Activated T-cell treated with anti-CD3 and anti-CD28 coated beads for 48 hours (primary cell): ENCODE measurements around the gene NOD1.
"Not testable (repeated sequence)": the region's sequence is repeated elsewhere in the genome, so short reads cannot be mapped to it uniquely, and the experiment has no call there.

Experiments
- DNase-seq: peaks from one replicate; pipeline ENCODE4 v3.0.0-alpha.2; 2020; ENCODE audit warnings: low read depth

The NOD1 gene

GRCh38 chr7:30412782-30413504 lies 65.6 kb downstream of the NOD1 start:
- DNase-seq, result no peak

DNA sequence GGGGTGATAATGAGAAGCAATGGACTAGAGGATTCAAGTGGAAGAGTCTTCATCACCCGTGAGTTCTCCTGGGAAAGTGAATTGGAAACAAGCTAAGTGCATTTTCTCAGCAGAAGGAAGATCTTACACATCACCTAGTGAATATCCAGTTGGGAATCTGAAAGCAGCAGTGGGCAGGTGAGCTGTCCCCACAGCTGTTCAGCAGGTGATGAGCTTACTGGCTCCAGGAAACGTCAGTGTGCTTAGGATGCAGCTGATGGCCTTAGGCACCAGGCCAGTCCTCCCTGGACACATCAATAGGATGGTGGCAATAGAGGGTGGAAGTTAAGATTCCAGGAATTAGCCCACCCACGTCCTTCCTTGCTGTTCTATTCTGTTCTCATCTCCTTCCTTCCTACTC lies 66.7 kb downstream of the NOD1 start:
- DNase-seq, result no peak

DNA sequence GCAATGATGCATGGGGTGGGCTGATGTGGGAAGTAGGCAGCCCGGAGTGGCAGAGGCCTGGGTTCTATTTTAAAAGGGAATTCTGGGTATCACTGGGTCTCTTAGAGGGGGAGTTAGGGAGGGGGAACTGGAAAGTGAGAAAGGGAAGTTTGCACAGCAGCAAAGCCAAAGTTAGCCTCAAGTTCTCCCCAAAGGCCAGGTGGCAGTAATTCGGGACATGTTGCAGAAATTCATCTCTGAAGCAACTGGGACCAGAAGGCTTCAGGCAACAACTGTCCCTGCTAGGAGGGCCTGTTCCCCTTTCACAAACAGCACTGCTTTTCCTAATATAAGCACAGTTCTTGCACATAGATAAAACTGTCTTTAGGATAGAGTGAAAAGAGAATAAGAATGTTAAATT lies 67.4 kb downstream of the NOD1 start:
- no peak for DNase-seq

DNA sequence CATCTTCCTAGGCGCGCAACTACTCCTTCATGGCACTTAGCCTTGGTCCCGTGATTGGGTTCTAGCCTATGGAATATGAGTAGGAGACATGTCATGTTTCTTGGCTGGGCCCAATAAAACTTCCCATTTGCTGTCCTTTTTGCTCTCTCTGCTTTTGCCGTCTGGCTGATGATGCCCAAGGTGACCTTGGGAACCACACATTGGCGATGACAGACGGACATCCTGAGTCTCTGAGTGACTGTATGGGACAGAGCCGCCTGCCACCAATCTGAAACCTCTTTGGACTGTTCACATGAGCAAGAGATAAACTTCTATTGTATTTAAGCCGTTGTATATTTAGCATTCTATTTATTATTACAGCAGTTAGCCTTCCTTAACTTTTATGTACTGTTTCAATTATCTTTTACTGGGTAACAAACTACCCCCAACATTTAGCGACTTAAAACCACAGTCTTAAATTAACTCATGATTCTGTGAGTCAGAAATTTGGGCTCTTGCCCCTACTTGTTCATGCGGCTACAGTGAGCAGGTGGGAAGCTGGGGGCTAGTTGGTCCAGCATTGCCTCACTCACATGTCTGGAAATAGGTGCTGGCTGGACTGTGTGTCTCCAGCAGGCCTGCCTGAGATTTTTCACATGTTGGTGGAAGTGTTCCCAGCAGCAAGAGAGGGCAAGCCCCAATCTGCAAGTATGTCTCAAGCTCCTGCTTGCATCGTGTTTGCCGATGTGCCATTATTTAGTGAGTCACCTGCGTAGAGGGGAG lies 71.7 kb downstream of the NOD1 start:
- DNase-seq, result no peak

- DNase-seq, result no peak
Measured at GRCh38 chr7:30405179-30405578, 73.4 kb downstream of the NOD1 start.

- DNase-seq, result no peak
Measured at GRCh38 chr7:30403477-30403876, 75.1 kb downstream of the NOD1 start.

DNA sequence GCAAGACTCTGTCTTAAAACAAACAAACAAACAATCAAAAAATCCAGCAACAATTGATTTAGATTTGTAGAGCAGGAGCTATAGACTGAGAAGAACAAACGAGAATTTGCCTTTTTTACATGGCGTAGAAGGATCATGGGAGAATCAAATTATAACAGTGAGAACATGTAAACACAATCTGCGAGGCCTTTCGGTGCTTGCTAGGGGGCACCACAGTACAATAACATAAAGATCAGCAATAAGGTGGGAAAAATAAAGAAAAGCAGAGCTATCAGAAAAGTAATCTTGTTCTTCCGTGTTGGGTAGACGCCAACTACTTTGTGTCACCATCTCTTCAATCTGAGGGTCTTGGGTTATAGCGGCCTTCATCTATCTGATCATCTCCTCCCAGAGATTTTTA lies 82.2 kb downstream of the NOD1 start:
- DNase-seq, result no peak

DNA sequence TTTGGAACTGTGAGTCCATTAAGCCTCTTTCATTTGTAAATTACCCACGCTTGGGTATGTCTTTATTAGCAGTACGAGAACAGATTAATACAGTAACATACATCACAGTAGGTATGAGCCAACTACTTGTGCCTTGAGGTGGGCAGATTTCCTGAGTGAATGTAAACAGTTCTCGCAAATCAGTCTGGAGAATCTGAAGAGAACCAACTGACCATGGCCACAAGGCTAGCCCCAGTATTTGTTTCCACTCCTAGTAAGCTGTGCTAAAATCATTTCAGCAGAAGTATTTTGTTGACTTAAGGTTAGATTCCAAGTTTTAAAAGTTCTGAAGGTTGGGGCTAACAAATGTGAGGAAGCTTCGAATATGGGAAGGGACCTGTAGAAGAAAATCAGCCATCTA lies 82.9 kb downstream of the NOD1 start:
- no peak for DNase-seq

GRCh38 chr7:30391806-30392205 lies 86.8 kb downstream of the NOD1 start:
- no peak for DNase-seq

DNA sequence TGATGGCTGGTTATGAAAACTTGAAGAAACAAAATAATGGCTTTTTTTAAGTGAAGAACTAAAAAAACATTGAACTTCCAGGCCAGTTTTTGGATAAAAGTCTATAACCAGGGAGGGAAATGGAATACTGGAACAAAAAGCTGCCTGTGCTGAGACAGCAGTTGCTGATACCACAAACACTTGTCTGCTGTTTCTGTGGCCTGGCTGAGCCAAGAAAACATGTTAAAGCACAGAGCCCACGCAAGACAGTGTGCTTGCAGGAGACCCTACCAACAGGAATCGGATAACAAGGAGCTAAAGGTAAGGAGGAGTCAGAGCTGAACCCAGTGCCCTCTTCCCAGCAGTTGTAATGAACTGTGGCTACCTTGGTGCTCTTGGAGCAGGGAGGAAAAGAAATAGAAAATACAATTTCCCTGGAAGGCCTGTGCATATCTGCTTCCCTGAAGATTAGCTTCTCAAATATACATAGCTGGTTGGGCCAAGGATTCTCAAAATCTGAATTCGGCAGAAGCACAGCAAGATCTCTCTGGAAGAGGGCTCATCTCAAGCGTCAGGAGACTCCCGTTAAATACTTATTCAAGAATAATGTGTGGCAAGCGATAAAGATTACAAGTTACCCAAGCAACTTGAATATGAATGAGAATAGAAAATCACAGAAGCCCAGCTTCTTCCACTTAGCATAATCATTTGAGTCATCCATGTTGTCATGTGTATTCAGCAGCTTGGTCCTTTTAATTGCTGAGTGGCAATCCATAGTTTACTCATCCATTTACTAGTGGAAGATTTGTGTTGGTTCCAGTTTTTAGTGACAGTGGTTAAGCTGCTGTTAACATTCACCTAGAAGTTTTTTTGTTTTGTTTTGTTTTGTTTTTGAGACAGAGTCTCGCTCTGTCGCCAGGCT lies 87.6 kb downstream of the NOD1 start:
- DNase-seq, result no peak

- no peak for DNase-seq
Measured at GRCh38 chr7:30389791-30390190, 88.8 kb downstream of the NOD1 start.

DNA sequence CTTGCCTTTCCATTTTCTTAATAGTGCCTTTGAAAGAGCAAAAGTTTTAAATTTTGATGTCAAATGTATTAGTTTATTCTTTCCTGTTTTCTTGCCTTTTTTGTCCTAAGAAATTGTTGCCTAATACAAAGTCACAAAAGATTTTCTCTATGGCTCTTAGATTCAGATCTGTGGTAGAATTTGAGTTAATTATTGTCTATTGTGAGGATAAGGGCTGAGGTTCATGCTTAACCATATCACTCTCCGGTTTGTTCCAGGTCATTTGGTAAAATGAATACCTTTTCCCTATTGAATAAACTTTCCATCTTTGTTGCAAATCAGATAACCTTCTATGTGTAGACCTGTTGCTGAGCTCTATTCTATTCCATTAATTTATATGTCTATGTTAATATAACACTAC lies 96.0 kb downstream of the NOD1 start:
- no peak for DNase-seq

DNA sequence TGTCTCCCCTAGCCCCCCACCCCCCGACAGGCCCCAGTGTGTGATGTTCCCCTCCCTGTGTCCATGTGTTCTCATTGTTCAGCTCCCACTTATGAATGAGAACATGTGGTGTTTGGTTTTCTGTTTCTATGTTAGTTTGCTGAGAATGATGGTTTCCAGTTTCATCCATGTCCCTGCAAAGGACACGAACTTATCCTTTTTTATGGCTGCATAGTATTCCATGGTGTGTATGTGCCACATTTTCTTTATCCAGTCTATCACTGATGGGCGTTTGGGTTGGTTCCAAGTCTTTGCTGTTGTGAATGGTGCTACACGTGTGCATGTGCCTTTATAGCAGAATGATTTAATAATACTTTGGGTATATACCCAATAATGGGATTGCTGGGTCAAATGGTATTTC lies 97.8 kb downstream of the NOD1 start:
- DNase-seq, result not testable (repeated sequence)

- no peak for DNase-seq
Measured at GRCh38 chr7:30380294-30380693, 98.3 kb downstream of the NOD1 start.

DNA sequence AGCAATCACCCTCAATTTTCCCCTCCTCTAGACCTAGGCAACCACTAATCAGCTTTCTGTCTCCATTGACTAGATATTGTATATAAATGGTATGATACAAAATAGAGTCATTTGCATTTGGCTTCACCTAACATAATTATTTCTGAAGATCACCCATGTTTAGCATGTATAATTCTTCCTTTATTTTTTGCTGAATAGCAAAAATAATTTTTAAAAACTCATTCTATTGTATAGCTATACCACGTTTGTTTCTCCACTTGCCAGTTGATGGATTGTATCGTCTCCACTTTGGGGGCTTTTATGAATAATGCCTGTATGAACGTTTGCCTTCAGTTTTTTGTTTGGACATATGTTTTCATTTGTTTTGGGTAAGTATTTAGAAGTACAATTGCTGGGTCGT lies 98.8 kb downstream of the NOD1 start:
- DNase-seq, result no peak

DNA sequence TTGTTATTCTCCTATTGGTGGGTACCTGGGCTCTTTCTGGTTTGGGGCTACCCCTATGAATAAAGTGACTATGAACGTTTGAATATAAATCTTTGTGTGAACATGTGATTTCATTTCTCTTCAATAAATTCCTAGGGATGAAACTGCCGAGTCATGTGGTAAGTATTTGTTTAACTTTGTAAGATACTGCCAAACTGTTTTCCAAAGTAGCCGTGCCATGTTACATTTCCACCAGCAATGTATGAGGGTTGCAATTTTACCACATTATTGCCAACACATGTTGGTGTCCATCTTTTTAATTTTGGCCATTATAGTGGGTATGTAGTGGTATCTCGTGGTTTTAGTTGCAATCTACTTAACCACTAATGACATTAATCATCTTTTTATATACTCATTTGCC lies 99.5 kb downstream of the NOD1 start:
- no peak for DNase-seq

DNA sequence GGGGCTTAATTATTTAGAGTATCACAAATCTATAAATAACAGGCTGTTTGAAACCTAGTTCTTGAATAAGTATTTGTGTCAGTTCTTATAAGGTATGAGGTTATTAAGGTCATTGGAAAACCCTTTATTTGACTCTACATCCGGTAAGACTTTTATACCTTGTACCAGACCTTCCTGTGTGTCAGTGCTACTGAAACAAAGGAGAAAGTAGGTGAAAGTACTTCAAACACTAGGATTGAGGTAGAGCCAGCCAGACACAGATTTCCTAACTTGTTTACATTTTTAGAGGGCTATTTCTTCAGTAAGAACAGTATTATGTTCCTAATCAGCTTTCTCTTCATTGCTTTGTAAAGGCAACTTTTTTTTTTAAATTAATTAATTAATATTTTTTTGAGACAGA lies 100.3 kb downstream of the NOD1 start:
- DNase-seq, result no peak
